Ammon's horn (tissue), 1 donor: Measurements from ENCODE around the gene KIF23.

Experiments
- DNase-seq: peaks from one replicate; pipeline ENCODE4 v3.0.0-alpha.2; 2016; ENCODE audit warnings: low spot score

KIF23 gene

GRCh38 chr15:69394556-69395282 lies 19.4 kb upstream of the KIF23 start:
- peak; percentile 88 for DNase-seq

GRCh38 chr15:69395460-69395859 lies 18.7 kb upstream of the KIF23 start:
- DNase-seq, result no peak

- DNase-seq, result no peak
Measured at GRCh38 chr15:69395991-69396390, 18.2 kb upstream of the KIF23 start.

GRCh38 chr15:69398491-69398891 lies 15.7 kb upstream of the KIF23 start:
- no peak for DNase-seq

GRCh38 chr15:69400850-69401249 lies 13.3 kb upstream of the KIF23 start:
- no peak for DNase-seq

GRCh38 chr15:69402816-69403215 lies 11.3 kb upstream of the KIF23 start:
- DNase-seq, result no peak

- no peak for DNase-seq
Measured at GRCh38 chr15:69403594-69403993, 10.6 kb upstream of the KIF23 start.

- no peak for DNase-seq
Measured at GRCh38 chr15:69405110-69405509, 9.0 kb upstream of the KIF23 start.

GRCh38 chr15:69407719-69408400 lies 6.3 kb upstream of the KIF23 start:
- no peak for DNase-seq

GRCh38 chr15:69408841-69409240 lies 5.3 kb upstream of the KIF23 start:
- no peak for DNase-seq

GRCh38 chr15:69410248-69410874 lies 3.8 kb upstream of the KIF23 start:
- DNase-seq, result peak; percentile 54

GRCh38 chr15:69412274-69412673 lies 1.9 kb upstream of the KIF23 start:
- DNase-seq, result no peak

- DNase-seq, result no peak
Measured at GRCh38 chr15:69412701-69413100, 1.4 kb upstream of the KIF23 start.

- no peak for DNase-seq
Measured at GRCh38 chr15:69414701-69415167, 585 bp downstream of the KIF23 start.

GRCh38 chr15:69415381-69415780 lies 1.2 kb downstream of the KIF23 start:
- no peak for DNase-seq

GRCh38 chr15:69417581-69417980 lies 3.4 kb downstream of the KIF23 start:
- no peak for DNase-seq

- DNase-seq, result no peak
Measured at GRCh38 chr15:69421498-69421897, 7.3 kb downstream of the KIF23 start.

GRCh38 chr15:69422336-69422895 lies 8.3 kb downstream of the KIF23 start:
- DNase-seq, result no peak

- DNase-seq, result no peak
Measured at GRCh38 chr15:69424001-69424400, 9.9 kb downstream of the KIF23 start.

- DNase-seq, result no peak
Measured at GRCh38 chr15:69424748-69425413, 10.7 kb downstream of the KIF23 start.

GRCh38 chr15:69433831-69434230 lies 19.7 kb downstream of the KIF23 start:
- no peak for DNase-seq

GRCh38 chr15:69434238-69434637 lies 20.1 kb downstream of the KIF23 start:
- DNase-seq, result no peak
